ENCODE measurements around the gene ATF7IP2.

GRCh38 chr16:10371592-10371991, 14.3 kb upstream of the ATF7IP2 start:
- TF ChIP-seq POLR2A (IDR thresholded peaks at IDR 0.05) (no peak), CTCF (IDR thresholded peaks at IDR 0.05) (no peak)

Measured in breast epithelium (tissue), 3 donors.